Calu3 (cell line): ENCODE data around the gene RTL10. TPM values are rescaled to one million over a fixed set of nuclear protein-coding genes. Genes with fewer than 3 reads are reported as not detected.

Experiments used
- BruUV-seq: library from RNA; stranded (reverse); fragments of 400-500 nt; replicated peaks from 2 replicates; lab custom pipeline; 2021; lab: Mats Ljungman, UMichigan
- CTCF ChIA-PET: fragments of 300-600 bp; sonication (Branson Sonifier 250); formaldehyde crosslinking; loops from one replicate; lab custom pipeline; 2022; ENCODE audit warnings: antibody characterized with exemption; lab: Charles Lee
- DNase-seq: peaks from one replicate; pipeline ENCODE4 v3.0.0; 2022
- H3K27ac Mint-ChIP-seq: one replicate; pipeline ENCODE4 v1.8.0; 2022; ENCODE audit warnings: mixed read lengths; ENCODE audit not compliant: unreplicated experiment
- H3K27me3 Mint-ChIP-seq: one replicate; pipeline ENCODE4 v1.8.0; 2022; ENCODE audit warnings: mixed read lengths; ENCODE audit not compliant: unreplicated experiment
- H3K36me3 Mint-ChIP-seq: one replicate; pipeline ENCODE4 v1.8.0; 2022; ENCODE audit warnings: mild to moderate bottlenecking, moderate library complexity, mixed read lengths; ENCODE audit not compliant: insufficient read depth, unreplicated experiment
- H3K4me1 Mint-ChIP-seq: one replicate; pipeline ENCODE4 v1.8.0; 2022; ENCODE audit warnings: mild to moderate bottlenecking, low read depth, mixed read lengths; ENCODE audit not compliant: unreplicated experiment
- H3K4me3 Mint-ChIP-seq: one replicate; pipeline ENCODE4 v1.8.0; 2022; ENCODE audit warnings: mild to moderate bottlenecking, low read depth, moderate library complexity, mixed read lengths; ENCODE audit not compliant: unreplicated experiment
- H3K9me3 Mint-ChIP-seq: one replicate; pipeline ENCODE4 v1.8.0; 2022; ENCODE audit warnings: low read depth, mixed read lengths; ENCODE audit not compliant: unreplicated experiment
- intact Hi-C: fragments of 100-400 bp; cut with micrococcal nuclease; formaldehyde crosslinking; loops from one replicate; pipeline ENCODE4 v1.10.0; 2022; ENCODE audit not compliant: unreplicated experiment
- total RNA-seq: library from RNA; stranded (reverse); gene quantifications from 2 replicates; pipeline ENCODE4 v1.2.3, GENCODE V29; 2022
- TF ChIP-seq, protein P1 (sequence below): fragments of 200-600 bp; IDR thresholded peaks from one replicate; pipeline ENCODE4 v1.8.0; 2022; ENCODE audit warnings: antibody characterized with exemption; ENCODE audit not compliant: unreplicated experiment

Gene RTL10
- total RNA-seq, 1 experiment from 2014 or later, result 26.2 TPM

DNA sequence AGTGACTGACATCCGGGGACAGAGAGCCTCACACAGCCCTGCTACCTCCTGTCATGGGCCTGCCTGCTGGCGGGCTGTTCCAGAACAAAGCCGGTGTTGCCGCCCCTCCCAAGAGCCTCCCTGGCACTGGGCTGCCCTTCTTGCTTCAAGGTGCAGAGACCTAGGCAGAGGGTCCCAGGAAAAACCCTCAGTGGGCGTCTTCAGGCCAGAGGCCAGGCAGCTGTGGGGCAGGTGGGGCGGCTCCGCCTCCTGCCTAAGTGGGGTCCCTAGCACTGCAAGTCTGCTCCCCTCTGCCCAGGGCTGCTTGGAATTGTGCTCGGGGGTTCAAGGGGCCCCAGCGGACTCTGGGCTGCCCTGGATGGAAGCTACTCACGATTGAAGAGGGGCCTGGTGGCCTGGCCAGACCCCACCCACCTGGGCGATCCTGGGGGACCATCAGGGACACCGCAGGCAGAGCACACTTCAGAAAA is 20.4 kb upstream of the RTL10 start:
- TF ChIP-seq, protein P1, sequence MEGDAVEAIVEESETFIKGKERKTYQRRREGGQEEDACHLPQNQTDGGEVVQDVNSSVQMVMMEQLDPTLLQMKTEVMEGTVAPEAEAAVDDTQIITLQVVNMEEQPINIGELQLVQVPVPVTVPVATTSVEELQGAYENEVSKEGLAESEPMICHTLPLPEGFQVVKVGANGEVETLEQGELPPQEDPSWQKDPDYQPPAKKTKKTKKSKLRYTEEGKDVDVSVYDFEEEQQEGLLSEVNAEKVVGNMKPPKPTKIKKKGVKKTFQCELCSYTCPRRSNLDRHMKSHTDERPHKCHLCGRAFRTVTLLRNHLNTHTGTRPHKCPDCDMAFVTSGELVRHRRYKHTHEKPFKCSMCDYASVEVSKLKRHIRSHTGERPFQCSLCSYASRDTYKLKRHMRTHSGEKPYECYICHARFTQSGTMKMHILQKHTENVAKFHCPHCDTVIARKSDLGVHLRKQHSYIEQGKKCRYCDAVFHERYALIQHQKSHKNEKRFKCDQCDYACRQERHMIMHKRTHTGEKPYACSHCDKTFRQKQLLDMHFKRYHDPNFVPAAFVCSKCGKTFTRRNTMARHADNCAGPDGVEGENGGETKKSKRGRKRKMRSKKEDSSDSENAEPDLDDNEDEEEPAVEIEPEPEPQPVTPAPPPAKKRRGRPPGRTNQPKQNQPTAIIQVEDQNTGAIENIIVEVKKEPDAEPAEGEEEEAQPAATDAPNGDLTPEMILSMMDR, result no peak
- no peaks in the 10 kb centered on the region for H3K27me3 Mint-ChIP-seq
- H3K36me3 Mint-ChIP-seq, result peaks cover 4% of the 10 kb centered on the region
- no TSS peak for BruUV-seq
- no peaks in the 10 kb centered on the region for H3K9me3 Mint-ChIP-seq
- no peak for DNase-seq
- peaks cover 2% of the 10 kb centered on the region for H3K4me1 Mint-ChIP-seq
- no peak overlapping the region for H3K27ac Mint-ChIP-seq
- intact Hi-C loops, result no loop called here
- CTCF ChIA-PET, result no interaction called here
- no peak overlapping the region for H3K4me3 Mint-ChIP-seq

DNA sequence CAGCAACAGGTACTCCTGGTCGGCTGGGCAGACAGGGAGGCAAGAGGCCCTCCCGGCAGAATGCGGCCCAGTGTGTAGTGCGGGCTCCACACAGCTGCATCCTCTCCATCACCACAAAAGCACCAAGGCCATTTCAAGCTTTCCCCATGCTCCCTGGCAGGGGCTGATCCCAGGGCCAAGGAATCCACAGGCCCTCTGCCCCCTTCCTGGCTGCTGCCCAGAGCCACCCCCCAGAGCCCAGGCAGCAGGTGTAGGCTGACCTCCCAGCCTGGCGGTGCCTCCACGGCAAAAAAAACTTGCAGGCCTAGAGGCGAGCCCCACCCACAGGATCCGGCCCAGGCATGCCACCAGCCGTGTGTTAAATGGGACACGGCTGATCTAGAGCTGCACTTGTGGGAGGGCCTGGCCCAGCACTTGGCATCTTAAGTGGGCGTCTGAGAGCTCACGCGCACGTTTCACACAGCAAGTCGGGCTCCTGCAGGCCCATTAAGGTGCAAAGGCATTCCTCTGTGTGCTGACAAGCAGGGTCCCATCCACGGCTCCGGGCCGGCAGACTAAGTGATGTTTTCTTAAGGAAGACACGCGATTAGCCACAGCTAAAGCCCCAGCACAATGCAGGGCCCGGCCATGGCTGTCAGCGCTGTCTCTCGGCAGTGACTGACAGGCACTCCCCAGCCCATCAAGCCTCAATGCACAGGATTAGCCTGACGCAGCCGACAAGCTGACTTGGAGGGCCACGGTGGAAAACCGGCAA is 19.8 kb upstream of the RTL10 start:
- Mint-ChIP-seq H3K9me3 (no peaks in the 10 kb centered on the region), H3K27ac (no peak overlapping the region), H3K27me3 (no peaks in the 10 kb centered on the region), H3K36me3 (peaks cover 4% of the 10 kb centered on the region), H3K4me1 (no peaks in the 10 kb centered on the region), H3K4me3 (no peak overlapping the region)
- CTCF ChIA-PET, result no interaction called here
- no peak for DNase-seq
- BruUV-seq, result no TSS peak
- TF ChIP-seq, protein P1, result no peak
- intact Hi-C loops, result no loop called here

DNA sequence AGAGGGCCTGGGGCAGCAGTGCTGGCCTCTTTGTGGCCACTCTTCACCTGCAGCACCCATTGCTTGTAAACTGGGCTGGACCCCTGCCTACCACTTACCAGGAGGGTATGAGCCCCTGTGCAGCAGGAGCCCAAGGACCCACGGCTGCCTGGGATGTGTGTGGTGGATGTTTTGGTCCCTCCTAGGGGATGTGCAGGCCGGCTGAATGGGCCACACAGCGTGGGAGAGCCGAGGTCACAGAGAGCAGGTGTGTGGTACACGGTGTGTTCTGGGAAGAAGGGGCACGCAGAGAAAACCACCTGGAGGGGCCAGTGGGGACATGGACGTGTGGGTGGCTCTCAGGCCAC is 19.3 kb upstream of the RTL10 start:
- peaks cover 4% of the 10 kb centered on the region for H3K36me3 Mint-ChIP-seq
- H3K9me3 Mint-ChIP-seq, result no peaks in the 10 kb centered on the region
- H3K4me1 Mint-ChIP-seq, result no peaks in the 10 kb centered on the region
- no peak overlapping the region for H3K27ac Mint-ChIP-seq
- TF ChIP-seq, protein P1, result no peak
- no TSS peak for BruUV-seq
- no peak for DNase-seq
- no peaks in the 10 kb centered on the region for H3K27me3 Mint-ChIP-seq
- H3K4me3 Mint-ChIP-seq, result no peak overlapping the region
- intact Hi-C loops, result no loop called here
- CTCF ChIA-PET, result no interaction called here

DNA sequence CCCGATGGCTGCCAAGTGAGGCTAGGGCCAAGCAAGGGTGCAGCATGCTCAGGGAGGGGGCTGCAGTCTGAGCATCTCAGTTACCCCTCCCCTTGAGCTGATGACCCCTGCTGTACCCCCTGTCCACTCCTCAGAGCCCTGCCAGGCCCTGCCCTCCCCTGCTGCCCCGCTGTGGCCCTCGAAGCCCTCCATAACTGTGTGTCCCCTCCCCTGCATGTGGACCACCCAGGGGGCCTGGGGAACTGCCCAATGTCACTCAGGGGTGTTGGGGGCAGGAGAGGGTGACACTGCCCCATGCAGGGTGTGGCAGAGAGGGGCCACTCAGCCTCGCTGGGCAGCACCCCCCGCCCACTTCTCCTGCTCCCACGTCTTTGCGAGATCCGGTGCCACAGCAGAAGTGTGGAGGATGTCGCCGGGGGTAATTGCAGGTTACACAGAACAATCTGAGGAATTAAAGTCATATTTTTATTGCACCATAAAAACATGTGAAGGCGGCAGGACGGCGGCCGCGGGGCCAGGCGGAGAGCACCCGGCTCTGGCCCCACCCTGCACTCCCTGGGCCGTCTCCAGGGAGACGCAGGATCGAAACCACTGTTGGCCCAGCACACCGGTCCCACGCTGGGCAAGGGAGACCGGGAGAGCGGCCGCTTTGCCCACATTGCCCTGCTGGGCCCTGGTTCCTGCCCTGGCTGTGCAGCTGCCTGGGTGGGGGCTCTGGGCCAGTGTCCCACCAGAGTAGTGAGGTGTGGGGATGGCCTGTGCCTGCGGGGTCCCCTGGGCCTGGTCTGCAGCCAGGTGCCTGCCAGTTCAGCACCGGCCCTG is 18.7 kb upstream of the RTL10 start:
- CTCF ChIA-PET, result no interaction called here
- intact Hi-C loops, result no loop called here
- Mint-ChIP-seq H3K27ac (no peak overlapping the region), H3K4me1 (no peaks in the 10 kb centered on the region), H3K9me3 (no peaks in the 10 kb centered on the region), H3K4me3 (no peak overlapping the region), H3K27me3 (no peaks in the 10 kb centered on the region), H3K36me3 (peaks cover 4% of the 10 kb centered on the region)
- no peak for DNase-seq
- TF ChIP-seq, protein P1, result no peak
- no TSS peak for BruUV-seq
